Measurements from ENCODE around the gene AHRR.

The AHRR gene

DNA sequence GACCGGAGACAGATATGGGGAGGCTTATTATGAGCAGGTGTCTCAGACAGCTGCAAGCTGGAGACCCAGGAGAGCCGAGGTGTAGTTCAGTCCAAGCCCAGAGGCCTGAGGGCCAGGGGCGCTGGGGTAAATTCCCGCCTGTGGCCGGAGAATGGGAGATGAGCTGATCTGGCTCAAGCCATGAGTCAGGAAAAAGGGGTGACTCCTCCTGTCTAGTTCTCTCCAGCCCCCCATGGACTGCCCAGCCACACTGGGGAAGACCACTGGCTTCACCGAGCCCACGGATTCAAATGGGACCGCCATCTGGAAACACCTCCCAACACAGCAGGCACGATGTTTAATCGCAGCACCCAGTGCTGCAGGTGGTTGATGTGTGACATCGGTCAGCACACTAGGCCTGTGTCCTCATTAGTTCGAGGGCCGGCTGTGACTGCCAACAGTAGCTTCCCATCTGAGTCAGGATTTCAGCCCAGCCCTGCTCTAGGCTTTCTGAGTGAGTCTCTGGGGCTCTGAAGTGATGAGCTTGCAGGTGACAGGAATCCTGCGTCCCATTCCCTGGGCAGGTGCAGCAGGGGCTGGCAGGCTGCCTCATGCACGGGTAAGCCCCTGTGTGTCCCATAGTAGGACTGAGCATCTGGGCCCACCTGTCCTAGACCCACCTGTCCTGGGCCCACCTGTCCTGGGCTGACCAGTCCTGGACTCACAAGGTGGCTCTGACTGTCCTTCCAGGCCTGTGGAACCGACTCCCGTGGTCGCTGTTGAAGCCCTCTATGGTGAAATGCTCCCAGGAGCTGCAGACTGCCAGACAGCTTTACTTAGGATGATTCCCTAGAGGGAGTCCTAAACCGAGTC is 49.7 kb downstream of the AHRR start:
- H3K4me3 ChIP-seq (ENCODE audit: low read depth, low read length) = no peak overlapping the region
- in situ Hi-C loops (cut with HindIII; ENCODE audit: low sequenced_read_pairs) = no loop called here
- TF ChIP-seq, protein P1, sequence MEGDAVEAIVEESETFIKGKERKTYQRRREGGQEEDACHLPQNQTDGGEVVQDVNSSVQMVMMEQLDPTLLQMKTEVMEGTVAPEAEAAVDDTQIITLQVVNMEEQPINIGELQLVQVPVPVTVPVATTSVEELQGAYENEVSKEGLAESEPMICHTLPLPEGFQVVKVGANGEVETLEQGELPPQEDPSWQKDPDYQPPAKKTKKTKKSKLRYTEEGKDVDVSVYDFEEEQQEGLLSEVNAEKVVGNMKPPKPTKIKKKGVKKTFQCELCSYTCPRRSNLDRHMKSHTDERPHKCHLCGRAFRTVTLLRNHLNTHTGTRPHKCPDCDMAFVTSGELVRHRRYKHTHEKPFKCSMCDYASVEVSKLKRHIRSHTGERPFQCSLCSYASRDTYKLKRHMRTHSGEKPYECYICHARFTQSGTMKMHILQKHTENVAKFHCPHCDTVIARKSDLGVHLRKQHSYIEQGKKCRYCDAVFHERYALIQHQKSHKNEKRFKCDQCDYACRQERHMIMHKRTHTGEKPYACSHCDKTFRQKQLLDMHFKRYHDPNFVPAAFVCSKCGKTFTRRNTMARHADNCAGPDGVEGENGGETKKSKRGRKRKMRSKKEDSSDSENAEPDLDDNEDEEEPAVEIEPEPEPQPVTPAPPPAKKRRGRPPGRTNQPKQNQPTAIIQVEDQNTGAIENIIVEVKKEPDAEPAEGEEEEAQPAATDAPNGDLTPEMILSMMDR (IDR thresholded peaks at IDR 0.05; ENCODE audit: low read depth, low read length, missing control alignments) = no peak
- DNase-seq (ENCODE audit: low read depth) = no peak

- in situ Hi-C loops (cut with HindIII; ENCODE audit: low sequenced_read_pairs) = no loop called here
- TF ChIP-seq, protein P1 (IDR thresholded peaks at IDR 0.05; ENCODE audit: low read depth, low read length, missing control alignments) = no peak
- no peak for DNase-seq (ENCODE audit: low read depth)
- no peak overlapping the region for H3K4me3 ChIP-seq (ENCODE audit: low read depth, low read length)
Measured at GRCh38 chr5:371811-372555, 50.5 kb downstream of the AHRR start.

DNA sequence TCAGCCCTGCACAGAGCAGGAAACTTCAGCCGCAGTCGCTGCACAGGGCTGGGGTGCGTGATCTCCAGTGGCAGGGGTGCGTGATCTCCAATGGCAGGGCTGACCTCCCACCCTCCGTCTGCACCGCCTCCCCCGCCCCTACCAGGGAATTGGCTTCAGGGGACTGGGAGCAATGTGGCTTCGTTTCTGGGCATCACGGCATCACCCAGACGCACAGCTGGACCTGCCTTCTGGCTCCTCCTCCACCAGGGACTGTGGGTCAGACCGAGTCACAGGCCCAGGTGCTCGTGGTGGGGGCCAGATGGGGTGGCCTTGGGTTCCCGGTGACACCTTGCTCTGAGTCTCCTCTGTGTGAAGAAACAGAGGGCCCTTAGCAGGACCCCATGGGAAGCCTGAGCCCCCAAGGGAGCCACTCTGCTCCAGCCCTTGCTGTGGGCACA is 51.1 kb downstream of the AHRR start:
- DNase-seq (ENCODE audit: low read depth) = no peak
- TF ChIP-seq, protein P1 (IDR thresholded peaks at IDR 0.05; ENCODE audit: low read depth, low read length, missing control alignments) = no peak
- H3K4me3 ChIP-seq (ENCODE audit: low read depth, low read length) = no peak overlapping the region
- in situ Hi-C loops (cut with HindIII; ENCODE audit: low sequenced_read_pairs) = no loop called here

- in situ Hi-C loops (cut with HindIII; ENCODE audit: low sequenced_read_pairs) = no loop called here
- no peak for DNase-seq (ENCODE audit: low read depth)
- TF ChIP-seq, protein P1 (IDR thresholded peaks at IDR 0.05; ENCODE audit: low read depth, low read length, missing control alignments) = no peak
- no peak overlapping the region for H3K4me3 ChIP-seq (ENCODE audit: low read depth, low read length)
Measured at GRCh38 chr5:372996-373709, 51.6 kb downstream of the AHRR start.

DNA sequence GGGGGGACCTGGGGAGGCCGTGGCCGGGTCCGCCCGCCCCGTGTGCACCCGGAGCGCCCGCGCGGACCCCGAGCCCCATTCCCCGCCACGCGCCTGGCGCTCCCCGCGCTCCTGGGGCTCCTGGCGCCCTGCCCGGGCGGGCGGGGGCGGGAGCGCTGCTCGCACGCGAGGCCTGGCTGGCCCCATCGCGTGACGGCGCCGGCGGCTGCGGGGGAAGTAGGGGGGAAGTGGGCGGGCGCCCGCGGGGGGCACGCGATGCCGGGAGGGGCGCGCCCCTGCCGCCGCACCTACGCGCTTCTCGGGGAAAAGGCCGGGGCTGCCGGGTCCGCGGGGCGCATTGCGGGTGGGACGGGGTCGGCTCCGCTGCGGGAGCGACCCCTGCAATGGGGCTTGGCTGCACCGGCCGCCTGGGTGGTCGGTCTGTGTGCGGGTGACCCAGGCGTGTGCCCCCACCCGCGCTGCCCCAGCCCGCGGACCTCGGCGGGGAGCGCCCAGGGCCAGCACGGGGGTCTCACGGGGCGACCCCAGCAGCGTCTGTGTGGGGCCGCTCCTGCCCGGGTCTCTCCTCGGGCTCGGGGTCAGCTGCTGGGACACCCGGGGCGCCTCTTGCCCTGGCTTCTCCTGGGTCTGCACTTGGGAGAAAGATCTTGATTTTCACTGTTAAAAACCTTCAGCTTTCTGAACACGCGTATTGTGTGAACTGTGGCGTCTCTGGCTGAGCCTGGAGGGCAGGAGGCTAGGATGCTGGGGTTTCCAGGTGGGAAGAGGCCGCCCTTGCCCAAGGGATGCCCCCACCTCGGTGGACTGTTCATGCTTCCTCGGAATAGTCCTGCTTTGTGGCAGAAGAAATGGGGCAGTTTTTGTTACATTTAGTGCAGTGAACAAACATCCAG is 52.4 kb downstream of the AHRR start:
- in situ Hi-C loops (cut with HindIII; ENCODE audit: low sequenced_read_pairs) = no loop called here
- H3K4me3 ChIP-seq (ENCODE audit: low read depth, low read length) = peak overlapping the region; percentile 31
- TF ChIP-seq, protein P1 (IDR thresholded peaks at IDR 0.05; ENCODE audit: low read depth, low read length, missing control alignments) = no peak
- DNase-seq (ENCODE audit: low read depth) = no peak
